CD4-positive, alpha-beta T cell (primary cell): ENCODE results near the gene TEN1. TPM values are rescaled to one million over a fixed set of nuclear protein-coding genes. Genes with fewer than 3 reads are reported as not detected.
"Not testable (repeated sequence)": the region's sequence is repeated elsewhere in the genome, so short reads cannot be mapped to it uniquely, and the experiment has no call there.

Experiments used
- ATAC-seq: fragments of 200-7000 bp; cut with Tn5 transposase; one replicate; pipeline ENCODE4 v1.10.0; 2022; ENCODE audit warnings: mild to moderate bottlenecking; ENCODE audit not compliant: poor library complexity
- CTCF ChIA-PET: fragments of 350-600 bp; sonication (Branson Sonifier 250); formaldehyde crosslinking; loops from one replicate; lab custom pipeline; 2021; ENCODE audit warnings: antibody characterized with exemption, inconsistent platforms; lab: Charles Lee
- POLR2A ChIA-PET: fragments of 350-600 bp; sonication (Branson Sonifier 250); formaldehyde crosslinking; loops from one replicate; lab custom pipeline; 2021; ENCODE audit warnings: antibody characterized with exemption, inconsistent platforms; lab: Charles Lee
- DNase-seq, 14 experiments: peaks; one replicate each; pipeline ENCODE4 v3.0.0-alpha.2; 2013 to 2020; ENCODE audit warnings: mixed read lengths in 2 of 14
- H3K27ac ChIP-seq, 2 donors: one replicate each; pipeline versions ENCODE4 v1.5.1 to v1.7.0; 2013; ENCODE audit warnings: low read length in 2 of 2, low read depth in 1 of 2, mild to moderate bottlenecking in 1 of 2
- H3K27me3 ChIP-seq, 2 experiments: 1 replicate in 1 of 2; 2 replicates in 1 of 2; pipeline versions ENCODE4 v1.6.1 to v1.7.0; 2013; ENCODE audit warnings: low read length in 2 of 2, control low read depth in 1 of 2, mild to moderate bottlenecking in 1 of 2, moderate library complexity in 1 of 2; ENCODE audit not compliant: insufficient read depth in 2 of 2, control insufficient read depth in 1 of 2
- H3K36me3 ChIP-seq: one replicate; pipeline ENCODE4 v1.6.1; 2013; ENCODE audit warnings: low read length, control low read depth; ENCODE audit not compliant: insufficient read depth
- H3K4me1 ChIP-seq: one replicate; pipeline ENCODE4 v1.6.1; 2013; ENCODE audit warnings: low read length, control low read depth; ENCODE audit not compliant: insufficient read depth
- H3K4me3 ChIP-seq: one replicate; pipeline ENCODE4 v1.5.1; 2013; ENCODE audit warnings: mild to moderate bottlenecking, low read length, moderate library complexity
- H3K9me3 ChIP-seq, 2 experiments: 1 replicate in 1 of 2; 2 replicates in 1 of 2; pipeline versions ENCODE4 v1.6.1 to v1.7.0; 2013; ENCODE audit warnings: low read length in 2 of 2, mild to moderate bottlenecking in 2 of 2, control low read depth in 1 of 2, moderate library complexity in 1 of 2; ENCODE audit not compliant: control insufficient read depth in 1 of 2, insufficient read depth in 1 of 2
- H3K27ac Mint-ChIP-seq: one replicate; pipeline ENCODE4 v1.8.0; 2020; ENCODE audit warnings: mixed read lengths
- H3K27me3 Mint-ChIP-seq: one replicate; pipeline ENCODE4 v1.8.0; 2021; ENCODE audit warnings: mixed read lengths
- H3K36me3 Mint-ChIP-seq: one replicate; pipeline ENCODE4 v1.8.0; 2021; ENCODE audit warnings: low read depth, mixed read lengths
- H3K4me1 Mint-ChIP-seq: one replicate; pipeline ENCODE4 v1.8.0; 2021; ENCODE audit warnings: low read depth, mixed read lengths
- H3K4me3 Mint-ChIP-seq: one replicate; pipeline ENCODE4 v1.8.0; 2020; ENCODE audit warnings: mild to moderate bottlenecking, mixed read lengths
- H3K9me3 Mint-ChIP-seq: one replicate; pipeline ENCODE4 v1.8.0; 2020; ENCODE audit warnings: mixed read lengths
- intact Hi-C, 2 experiments: fragments of 100-400 bp; cut with DNase I in 1 of 2; cut with micrococcal nuclease in 1 of 2; formaldehyde crosslinking; loops; one replicate each; pipeline versions ENCODE4 v1.15.1 to v1.9.0; 2023 to 2025; cut with DNase I, micrococcal nuclease
- total RNA-seq, 174 experiments: library from RNA in 2 of 174; stranded (reverse) in 2 of 174; gene quantifications; one replicate each; pipeline ENCODE4 v1.2.3 and lab custom pipeline; 2021 to 2026
- TF ChIP-seq, protein P1 (sequence below): fragments of 200-600 bp; IDR thresholded peaks from one replicate; pipeline ENCODE4 v1.8.0; 2022; ENCODE audit warnings: antibody characterized with exemption, mild to moderate bottlenecking

The TEN1 gene
- total RNA-seq, 2 experiments from 2014 or later = 13.0 to 13.8 TPM

DNA sequence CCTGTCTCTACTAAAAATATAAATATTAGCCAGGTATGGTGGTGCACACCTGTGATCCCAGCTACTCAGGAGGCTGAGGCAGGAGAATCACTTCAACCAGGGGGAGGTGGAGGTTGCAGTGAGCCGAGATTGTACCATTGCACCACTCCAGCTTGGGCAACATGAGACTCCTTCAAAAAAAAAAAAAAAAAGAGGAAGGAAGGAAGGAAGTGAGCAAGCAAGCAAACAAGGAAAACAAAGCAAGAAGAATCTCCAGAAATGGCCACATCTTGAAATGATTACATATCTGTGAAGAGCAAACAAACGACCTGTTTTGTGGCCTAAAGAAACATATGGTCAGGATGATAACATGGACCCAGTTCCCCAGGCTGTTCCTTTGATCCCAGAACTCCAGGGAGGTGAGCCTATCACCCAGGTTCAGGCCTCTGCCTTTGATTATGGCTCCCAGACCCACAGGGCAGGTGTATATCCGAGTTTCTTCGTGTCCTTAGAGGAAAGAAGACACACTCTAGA is 9.0 kb upstream of the TEN1 start:
- H3K36me3 Mint-ChIP-seq = peaks cover 41% of the 10 kb centered on the region
- TF ChIP-seq, protein P1, sequence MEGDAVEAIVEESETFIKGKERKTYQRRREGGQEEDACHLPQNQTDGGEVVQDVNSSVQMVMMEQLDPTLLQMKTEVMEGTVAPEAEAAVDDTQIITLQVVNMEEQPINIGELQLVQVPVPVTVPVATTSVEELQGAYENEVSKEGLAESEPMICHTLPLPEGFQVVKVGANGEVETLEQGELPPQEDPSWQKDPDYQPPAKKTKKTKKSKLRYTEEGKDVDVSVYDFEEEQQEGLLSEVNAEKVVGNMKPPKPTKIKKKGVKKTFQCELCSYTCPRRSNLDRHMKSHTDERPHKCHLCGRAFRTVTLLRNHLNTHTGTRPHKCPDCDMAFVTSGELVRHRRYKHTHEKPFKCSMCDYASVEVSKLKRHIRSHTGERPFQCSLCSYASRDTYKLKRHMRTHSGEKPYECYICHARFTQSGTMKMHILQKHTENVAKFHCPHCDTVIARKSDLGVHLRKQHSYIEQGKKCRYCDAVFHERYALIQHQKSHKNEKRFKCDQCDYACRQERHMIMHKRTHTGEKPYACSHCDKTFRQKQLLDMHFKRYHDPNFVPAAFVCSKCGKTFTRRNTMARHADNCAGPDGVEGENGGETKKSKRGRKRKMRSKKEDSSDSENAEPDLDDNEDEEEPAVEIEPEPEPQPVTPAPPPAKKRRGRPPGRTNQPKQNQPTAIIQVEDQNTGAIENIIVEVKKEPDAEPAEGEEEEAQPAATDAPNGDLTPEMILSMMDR = no peak
- Histone ChIP-seq H3K27me3 (no peaks in the 10 kb centered on the region), H3K27ac (no peak overlapping the region), H3K9me3 (no peaks in the 10 kb centered on the region), H3K4me3 (no peak overlapping the region), H3K36me3 (peaks cover 5% of the 10 kb centered on the region), H3K4me1 (peaks cover 3% of the 10 kb centered on the region)
- no peak overlapping the region for H3K4me3 Mint-ChIP-seq
- no peaks in the 10 kb centered on the region for H3K9me3 Mint-ChIP-seq
- no peak for ATAC-seq
- H3K27ac Mint-ChIP-seq = no peak overlapping the region
- intact Hi-C loops = no loop called here
- CTCF ChIA-PET = no interaction called here
- no peaks in the 10 kb centered on the region for H3K27me3 Mint-ChIP-seq
- POLR2A ChIA-PET = no interaction called here
- DNase-seq = peak in 1 of 14 experiments; percentile 31
- H3K4me1 Mint-ChIP-seq = peaks cover 18% of the 10 kb centered on the region

DNA sequence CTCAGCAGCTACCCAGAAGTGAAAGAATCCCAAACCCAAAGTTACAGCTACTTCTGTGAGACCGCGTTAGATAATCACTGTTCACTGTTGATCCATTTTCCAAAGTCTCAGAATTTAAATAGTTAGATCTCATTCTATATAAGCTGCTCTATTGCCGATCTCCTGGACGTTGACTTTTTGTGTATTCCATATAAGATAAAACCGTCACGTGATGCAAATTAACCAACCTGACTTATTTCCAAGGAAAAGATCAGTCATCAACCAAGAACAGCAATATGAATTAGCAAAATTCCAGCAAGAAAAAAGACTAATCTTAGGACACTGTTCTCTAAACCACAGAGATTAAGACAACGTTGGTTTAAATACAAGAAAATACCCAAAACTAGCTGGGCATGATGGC is 8.4 kb upstream of the TEN1 start:
- no peaks in the 10 kb centered on the region for H3K9me3 Mint-ChIP-seq
- H3K4me3 ChIP-seq = no peak overlapping the region
- H3K9me3 ChIP-seq = no peaks in the 10 kb centered on the region
- DNase-seq (no peak), ATAC-seq (no peak)
- H3K36me3 ChIP-seq = peaks cover 5% of the 10 kb centered on the region
- ChIA-PET CTCF (no interaction called here), POLR2A (no interaction called here)
- no peak overlapping the region for H3K4me3 Mint-ChIP-seq
- peaks cover 41% of the 10 kb centered on the region for H3K36me3 Mint-ChIP-seq
- H3K4me1 ChIP-seq = peaks cover 3% of the 10 kb centered on the region
- intact Hi-C loops = no loop called here
- no peak overlapping the region for H3K27ac ChIP-seq
- TF ChIP-seq, protein P1 = no peak
- peaks cover 20% of the 10 kb centered on the region for H3K4me1 Mint-ChIP-seq
- H3K27me3 ChIP-seq = no peaks in the 10 kb centered on the region
- no peak overlapping the region for H3K27ac Mint-ChIP-seq
- no peaks in the 10 kb centered on the region for H3K27me3 Mint-ChIP-seq

DNA sequence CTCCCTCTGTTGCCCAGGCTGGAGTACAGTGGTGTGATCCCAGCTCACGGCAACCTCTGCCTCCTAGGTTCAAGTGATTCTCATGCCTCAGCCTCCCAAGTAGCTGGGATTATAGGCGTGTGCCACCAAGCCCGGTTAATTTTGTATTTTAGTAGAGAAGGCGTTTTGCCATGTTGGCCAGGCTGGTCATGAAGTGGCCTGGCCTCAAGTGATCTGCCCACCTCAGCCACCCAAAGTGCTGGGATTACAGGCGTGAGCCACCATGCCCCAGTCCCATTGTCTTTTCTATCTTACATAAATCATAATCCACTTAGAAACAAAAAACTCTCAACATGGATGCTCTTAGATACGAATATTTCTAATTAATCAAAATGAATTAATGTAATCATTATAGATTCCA is 3.9 kb upstream of the TEN1 start:
- CTCF ChIA-PET, H3K9me3 Mint-ChIP-seq, H3K27me3 ChIP-seq, intact Hi-C loops, ATAC-seq, H3K4me3 ChIP-seq, H3K27me3 Mint-ChIP-seq, H3K9me3 ChIP-seq, POLR2A ChIA-PET, DNase-seq, H3K4me3 Mint-ChIP-seq, H3K27ac Mint-ChIP-seq, H3K36me3 ChIP-seq, H3K27ac ChIP-seq: not testable (repeated sequence)
- Mint-ChIP-seq H3K4me1 (peaks cover 51% of the 10 kb centered on the region), H3K36me3 (peaks cover 52% of the 10 kb centered on the region)
- H3K4me1 ChIP-seq = peaks cover 17% of the 10 kb centered on the region

DNA sequence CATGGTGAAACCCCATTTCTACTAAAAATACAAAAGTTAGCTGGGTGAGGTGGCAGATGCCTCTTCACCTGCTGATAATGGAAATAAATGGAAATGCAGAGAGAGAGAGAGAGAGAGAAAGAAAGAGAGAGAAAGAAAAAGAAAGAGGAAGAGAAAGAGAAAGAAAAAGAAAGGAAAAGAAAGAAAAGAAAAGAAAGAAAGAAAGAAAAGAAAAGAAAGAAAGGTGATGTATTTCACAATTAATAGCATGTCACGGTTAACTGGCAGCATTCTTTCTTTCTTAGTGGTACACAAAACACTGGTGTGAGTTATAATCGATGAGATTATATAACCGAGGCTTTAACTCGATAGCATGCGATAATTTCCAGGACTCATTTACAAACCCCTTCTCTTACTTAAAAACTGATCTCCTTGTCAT is 3.3 kb upstream of the TEN1 start:
- H3K9me3 ChIP-seq = no peaks in the 10 kb centered on the region
- peaks cover 5% of the 10 kb centered on the region for H3K36me3 ChIP-seq
- H3K27me3 ChIP-seq = no peaks in the 10 kb centered on the region
- TF ChIP-seq, protein P1 = no peak
- H3K36me3 Mint-ChIP-seq = peaks cover 46% of the 10 kb centered on the region
- DNase-seq (no peak), ATAC-seq (no peak)
- H3K4me3 Mint-ChIP-seq = no peak overlapping the region
- H3K27me3 Mint-ChIP-seq = no peaks in the 10 kb centered on the region
- H3K27ac Mint-ChIP-seq = no peak overlapping the region
- H3K9me3 Mint-ChIP-seq = no peaks in the 10 kb centered on the region
- peaks cover 57% of the 10 kb centered on the region for H3K4me1 Mint-ChIP-seq
- intact Hi-C loops = no loop called here
- CTCF ChIA-PET = no interaction called here
- POLR2A ChIA-PET = no interaction called here
- H3K27ac ChIP-seq = no peak overlapping the region
- H3K4me3 ChIP-seq = no peak overlapping the region
- peaks cover 19% of the 10 kb centered on the region for H3K4me1 ChIP-seq
